Pancreas (tissue), 10 donors: ENCODE results near the gene SLC25A5. TPM values are rescaled to one million over a fixed set of nuclear protein-coding genes. Genes with fewer than 3 reads are reported as not detected.
"Not testable (repeated sequence)": the region's sequence is repeated elsewhere in the genome, so short reads cannot be mapped to it uniquely, and the experiment has no call there.

Experiments used
- ATAC-seq, 4 donors: fragments of 200-7000 bp; cut with Tn5 transposase; one replicate each; pipeline versions ENCODE4 v1.8.0 to v1.9.1; 2020; ENCODE audit warnings: mild to moderate bottlenecking in 4 of 4, moderate library complexity in 4 of 4
- DNase-seq, 6 donors: peaks; one replicate each; pipeline ENCODE4 v3.0.0-alpha.2; 2020
- FAIRE-seq: peaks from 2 replicates; lab custom pipeline; 2012; peaks lifted over from hg19 to GRCh38; lab: Jason Lieb, UNC
- H3K27ac ChIP-seq, 4 donors: fragments of 200-600 bp; sonication (generic); 1 replicate in 3 of 4; 2 replicates in 1 of 4; pipeline versions ENCODE4 v1.5.0 to v1.8.0; 2020
- H3K27me3 ChIP-seq, 4 donors: fragments of 200-600 bp; one replicate each; pipeline ENCODE4 v1.8.0; 2021
- H3K36me3 ChIP-seq, 3 donors: fragments of 200-600 bp; sonication (generic) in 1 of 3; one replicate each; pipeline versions ENCODE4 v1.5.0 to v1.8.0; 2020 to 2021
- H3K4me1 ChIP-seq, 3 donors: fragments of 200-600 bp; one replicate each; pipeline ENCODE4 v1.8.0; 2021
- H3K4me3 ChIP-seq, 4 donors: fragments of 200-600 bp; sonication (generic) in 2 of 4; one replicate each; pipeline versions ENCODE4 v1.5.0 to v1.8.0; 2020 to 2021
- H3K9me3 ChIP-seq, 4 donors: fragments of 200-600 bp; one replicate each; pipeline ENCODE4 v1.8.0; 2021
- whole genome bisulfite sequencing, 2 donors: extraction: QIAGEN DNeasy Blood & Tissue Kit; methylation state at CpG; one replicate each; pipeline ENCODE4 v1.1.7; 2013; 5-methylcytosine and 5-hydroxymethylcytosine counted together
- intact Hi-C, 3 donors: fragments of 100-400 bp; cut with DNase I; formaldehyde crosslinking; loops; one replicate each; pipeline versions ENCODE4 v1.11.1 to v1.14.2; 2022
- polyA plus RNA-seq, 2 donors: library from polyadenylated mRNA; stranded (reverse); fragments of 200-250 nt; gene quantifications; one replicate each; pipeline ENCODE4 v1.2.3, GENCODE V29; 2013
- total RNA-seq, 6 donors: library from RNA; stranded (reverse); fragmentation: NEBNext Ultra II Directional in 4 of 6; extraction: Animal tissue kit (Norgen Biotek cat#: 25700) in 4 of 6; gene quantifications; one replicate each; pipeline versions ENCODE4 v1.2.1 to v1.2.4, GENCODE V29; 2021 to 2023
- TF ChIP-seq, protein P1 (sequence below), 4 donors: fragments of 200-600 bp; sonication (generic) in 3 of 4; IDR thresholded peaks; one replicate each; pipeline versions ENCODE4 v1.5.0 to v1.8.0; 2021; ENCODE audit warnings: antibody characterized with exemption in 4 of 4
- donor health status: healthy with polysubstance abuse.
- donor health status: DM: no; HTN: no; CAD: no; lungs with moderate emphysema.
- donor health status: DM: no; HTN: no; CAD: no.
- donor health status: control.
- donor health status: control.
- donor health status: Bipolar disorder and iron deficiency.
- donor health status: DM: yes; HTN: yes; CAD: no.
- donor health status: DM: no; HTN: no; CAD: no.
- donor health status: DM: no; HTN: no; CAD: no.
- donor health status: DM: yes; HTN: yes; CAD: no.

SLC25A5 gene
- total and polyA plus RNA-seq, 8 donors: 112 to 462 (median 273) TPM

DNA sequence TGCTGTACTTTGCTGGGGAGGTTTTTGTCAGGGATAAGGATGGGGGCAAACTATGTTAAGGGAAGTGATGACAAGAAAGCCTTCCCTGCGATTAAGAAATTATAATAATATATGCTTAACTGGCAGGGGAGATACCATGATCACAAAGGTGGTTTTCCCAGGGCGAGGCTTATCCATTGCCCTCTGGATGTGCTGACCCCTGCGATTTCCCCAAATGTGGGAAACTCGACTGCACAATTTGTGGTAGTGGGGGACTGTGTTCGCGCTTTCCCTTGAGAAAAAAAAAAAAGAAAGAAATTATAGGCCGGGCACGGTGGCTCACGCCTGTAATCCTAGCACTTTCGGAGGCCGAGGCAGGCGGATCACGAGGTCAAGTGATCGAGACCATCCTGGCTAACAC is 44.6 kb upstream of the SLC25A5 start:
- no peaks in the 10 kb centered on the region for H3K36me3 ChIP-seq
- TF ChIP-seq, protein P1, sequence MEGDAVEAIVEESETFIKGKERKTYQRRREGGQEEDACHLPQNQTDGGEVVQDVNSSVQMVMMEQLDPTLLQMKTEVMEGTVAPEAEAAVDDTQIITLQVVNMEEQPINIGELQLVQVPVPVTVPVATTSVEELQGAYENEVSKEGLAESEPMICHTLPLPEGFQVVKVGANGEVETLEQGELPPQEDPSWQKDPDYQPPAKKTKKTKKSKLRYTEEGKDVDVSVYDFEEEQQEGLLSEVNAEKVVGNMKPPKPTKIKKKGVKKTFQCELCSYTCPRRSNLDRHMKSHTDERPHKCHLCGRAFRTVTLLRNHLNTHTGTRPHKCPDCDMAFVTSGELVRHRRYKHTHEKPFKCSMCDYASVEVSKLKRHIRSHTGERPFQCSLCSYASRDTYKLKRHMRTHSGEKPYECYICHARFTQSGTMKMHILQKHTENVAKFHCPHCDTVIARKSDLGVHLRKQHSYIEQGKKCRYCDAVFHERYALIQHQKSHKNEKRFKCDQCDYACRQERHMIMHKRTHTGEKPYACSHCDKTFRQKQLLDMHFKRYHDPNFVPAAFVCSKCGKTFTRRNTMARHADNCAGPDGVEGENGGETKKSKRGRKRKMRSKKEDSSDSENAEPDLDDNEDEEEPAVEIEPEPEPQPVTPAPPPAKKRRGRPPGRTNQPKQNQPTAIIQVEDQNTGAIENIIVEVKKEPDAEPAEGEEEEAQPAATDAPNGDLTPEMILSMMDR (IDR thresholded peaks at IDR 0.05): no peak
- no peak overlapping the region for H3K4me3 ChIP-seq
- no peaks in the 10 kb centered on the region for H3K27me3 ChIP-seq
- H3K9me3 ChIP-seq: no peaks in the 10 kb centered on the region
- ATAC-seq (no peak), DNase-seq (no peak), FAIRE-seq (no peak)
- intact Hi-C loops: no loop called here
- 93 to 96% methylated on average over 14 of the region's 14 CpGs for WGBS, 2 donors
- no peak overlapping the region for H3K27ac ChIP-seq
- no peaks in the 10 kb centered on the region for H3K4me1 ChIP-seq

DNA sequence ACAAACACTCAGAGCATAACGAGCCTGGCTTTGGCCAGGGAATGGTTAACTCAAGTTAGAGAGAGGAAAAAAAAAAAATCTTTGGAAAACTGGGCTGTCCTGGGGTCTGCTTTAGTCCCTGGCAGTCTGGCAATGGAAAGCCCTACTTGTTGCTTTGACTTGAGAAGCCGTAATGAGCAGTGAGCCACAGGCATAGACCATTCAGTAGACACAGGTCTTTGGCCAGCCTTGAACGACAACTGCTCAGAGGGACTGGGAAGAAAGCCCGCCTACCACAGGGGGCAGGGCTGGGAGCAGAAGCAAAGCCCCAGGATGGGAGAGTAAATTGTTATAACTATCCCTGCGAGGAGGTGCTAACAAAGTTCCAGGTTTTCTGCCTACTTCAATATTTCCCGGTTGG is 43.2 kb upstream of the SLC25A5 start:
- TF ChIP-seq, protein P1 (IDR thresholded peaks at IDR 0.05): no peak
- no peaks in the 10 kb centered on the region for H3K9me3 ChIP-seq
- WGBS, 2 donors: 60 to 73% methylated on average over 6 of the region's 6 CpGs
- ATAC-seq (no peak), DNase-seq (no peak), FAIRE-seq (no peak)
- no peak overlapping the region for H3K4me3 ChIP-seq
- intact Hi-C loops: no loop called here
- no peaks in the 10 kb centered on the region for H3K36me3 ChIP-seq
- no peak overlapping the region for H3K27ac ChIP-seq
- H3K27me3 ChIP-seq: no peaks in the 10 kb centered on the region
- H3K4me1 ChIP-seq: no peaks in the 10 kb centered on the region

DNA sequence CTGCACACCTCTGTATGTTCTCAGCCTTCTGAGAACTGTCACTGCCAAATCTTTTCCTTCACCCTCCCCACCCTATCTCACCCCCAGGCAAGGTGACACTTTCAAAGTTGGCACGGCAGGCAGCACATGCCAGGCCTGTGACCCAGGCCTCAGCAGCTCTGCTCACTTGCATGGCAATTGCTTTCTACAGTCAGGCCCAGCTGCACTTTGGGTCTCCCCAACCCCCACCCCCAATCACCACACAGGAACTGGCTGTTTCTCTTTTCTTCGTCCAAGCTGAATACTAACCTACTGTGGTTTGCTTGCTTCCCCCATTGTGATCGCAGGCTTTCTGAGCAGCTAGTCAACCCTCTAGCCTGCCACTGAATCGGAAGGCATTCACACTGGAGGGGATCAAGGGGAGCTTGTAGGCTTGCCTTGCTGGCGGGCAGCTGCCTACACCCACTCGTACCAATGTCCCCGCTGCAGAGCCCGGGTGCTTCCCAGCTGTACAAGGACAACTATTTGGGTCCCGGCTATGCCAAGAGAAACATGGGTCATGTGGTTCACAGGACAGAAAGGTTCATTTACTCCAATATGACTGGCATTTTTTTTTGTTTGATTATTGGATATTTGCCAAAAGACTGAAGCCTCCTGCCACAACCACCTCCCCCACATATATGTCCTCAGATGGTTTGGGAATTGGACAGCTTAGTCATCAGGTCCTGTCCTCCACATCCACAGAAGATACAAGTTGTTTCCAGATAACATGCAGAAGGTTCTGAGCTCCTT is 41.0 kb upstream of the SLC25A5 start:
- TF ChIP-seq, protein P1 (IDR thresholded peaks at IDR 0.05): no peak
- ATAC-seq (peak in 3 of 4 donors; percentile 37 to 69 (median 57)), DNase-seq (no peak), FAIRE-seq (no peak)
- Histone ChIP-seq H3K27me3 (no peaks in the 10 kb centered on the region), H3K4me1 (no peaks in the 10 kb centered on the region), H3K27ac (no peak overlapping the region), H3K9me3 (no peaks in the 10 kb centered on the region), H3K4me3 (no peak overlapping the region), H3K36me3 (no peaks in the 10 kb centered on the region)
- intact Hi-C loops: no loop called here
- 52 to 68% methylated on average over 9 of the region's 9 CpGs for WGBS, 2 donors

DNA sequence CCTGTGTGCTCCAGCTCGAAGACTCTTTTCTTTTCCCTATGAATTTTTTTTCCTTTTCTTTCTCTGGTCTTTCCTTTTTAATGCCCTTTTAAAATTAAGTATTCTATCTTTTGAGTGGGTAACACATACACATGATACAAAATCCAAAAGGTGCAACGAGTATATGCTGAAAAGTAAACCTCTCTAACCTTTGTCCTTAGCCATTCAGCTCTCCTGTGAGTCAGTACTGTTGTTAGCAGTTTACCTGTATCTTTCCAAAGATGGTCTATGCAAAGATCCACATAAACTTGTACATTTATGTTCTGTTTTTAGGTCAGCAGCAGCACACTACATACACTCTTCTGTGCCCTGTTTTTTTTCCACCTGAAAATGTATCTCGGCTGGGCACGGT is 40.5 kb upstream of the SLC25A5 start:
- H3K27ac ChIP-seq: no peak overlapping the region
- no peak for DNase-seq
- H3K36me3 ChIP-seq: no peaks in the 10 kb centered on the region
- TF ChIP-seq, protein P1 (IDR thresholded peaks at IDR 0.05): no peak
- WGBS, 2 donors: 69 to 82% methylated on average over 4 of the region's 4 CpGs
- H3K27me3 ChIP-seq: no peaks in the 10 kb centered on the region
- FAIRE-seq: no peak
- H3K4me3 ChIP-seq: no peak overlapping the region
- ATAC-seq: no peak
- intact Hi-C loops: no loop called here
- H3K4me1 ChIP-seq: no peaks in the 10 kb centered on the region
- no peaks in the 10 kb centered on the region for H3K9me3 ChIP-seq

DNA sequence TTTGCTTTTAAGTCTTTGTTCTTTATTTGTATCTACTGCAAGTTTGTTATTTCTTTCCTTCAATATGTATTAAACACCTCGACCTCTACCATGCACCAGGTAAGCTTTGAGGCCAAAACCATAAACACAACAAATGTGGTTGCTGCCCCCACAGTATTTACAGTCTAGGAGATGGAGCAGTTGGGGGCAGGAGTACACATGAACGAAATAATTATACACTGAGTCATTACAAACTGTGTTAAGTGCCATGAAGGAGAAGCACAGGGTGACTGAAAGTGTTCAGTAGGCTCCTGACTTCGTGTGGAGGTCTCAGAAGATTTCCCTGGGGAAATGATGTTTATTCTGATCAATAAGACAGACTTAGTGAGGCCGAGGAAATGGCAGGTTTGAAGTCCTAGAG is 38.8 kb upstream of the SLC25A5 start:
- H3K4me1 ChIP-seq: no peaks in the 10 kb centered on the region
- WGBS, 2 donors: 50 to 75% methylated on average over 3 of the region's 4 CpGs
- TF ChIP-seq, protein P1 (IDR thresholded peaks at IDR 0.05): no peak
- DNase-seq (no peak), ATAC-seq (no peak), FAIRE-seq (no peak)
- intact Hi-C loops: no loop called here
- no peaks in the 10 kb centered on the region for H3K36me3 ChIP-seq
- H3K27me3 ChIP-seq: no peaks in the 10 kb centered on the region
- no peaks in the 10 kb centered on the region for H3K9me3 ChIP-seq
- H3K27ac ChIP-seq: no peak overlapping the region
- no peak overlapping the region for H3K4me3 ChIP-seq

DNA sequence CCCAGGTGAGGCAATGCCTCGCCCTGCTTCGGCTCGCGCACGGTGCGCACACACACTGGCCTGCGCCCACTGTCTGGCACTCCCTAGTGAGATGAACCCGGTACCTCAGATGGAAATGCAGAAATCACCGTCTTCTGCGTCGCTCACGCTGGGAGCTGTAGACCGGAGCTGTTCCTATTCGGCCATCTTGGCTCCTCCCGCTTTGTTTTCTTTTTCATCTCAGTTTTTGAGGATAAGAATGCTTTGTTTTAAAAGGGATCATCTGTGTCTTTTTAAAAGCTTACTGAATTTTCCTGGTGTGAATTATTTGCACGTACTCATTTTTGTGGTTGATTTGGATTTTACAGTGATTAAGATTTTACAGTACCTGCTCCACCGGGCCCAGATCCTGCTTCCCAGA is 26.9 kb upstream of the SLC25A5 start:
- ATAC-seq, FAIRE-seq, H3K36me3 ChIP-seq, H3K4me3 ChIP-seq, H3K27ac ChIP-seq, H3K27me3 ChIP-seq, H3K4me1 ChIP-seq, H3K9me3 ChIP-seq, intact Hi-C loops, DNase-seq: not testable (repeated sequence)
- WGBS, 2 donors: 76 to 98% methylated on average over 9 of the region's 17 CpGs
